C4-2B (cell line): Measurements from ENCODE around the gene KLRF1.

Source experiments
- CTCF ChIP-seq: fragments of 450-650 bp; conservative IDR thresholded peaks from 2 replicates; pipeline ENCODE4 v1.5.1; 2017; ENCODE audit warnings: mild to moderate bottlenecking
- ZFX ChIP-seq: fragments of 450-650 bp; IDR thresholded peaks from 2 replicates; pipeline ENCODE4 v1.6.1; 2017

DNA sequence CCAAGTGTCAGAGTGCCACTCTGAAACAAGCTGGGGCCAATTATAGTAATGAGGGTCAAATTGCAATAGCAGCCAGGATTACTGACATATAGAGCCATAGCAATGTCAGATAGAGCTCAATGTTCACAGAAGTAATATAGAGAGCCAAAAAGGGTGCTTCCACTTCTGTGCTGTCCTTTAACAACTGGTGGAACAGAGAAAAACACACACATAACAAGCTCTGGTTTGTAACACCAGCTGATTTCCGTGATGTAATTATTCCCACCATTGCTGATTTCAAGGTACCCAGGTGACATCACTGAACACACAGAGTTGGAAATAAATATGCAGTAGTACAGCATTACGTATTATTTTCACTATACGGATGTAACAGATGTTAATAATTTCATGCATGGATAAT lies 44.9 kb downstream of the KLRF1 start:
- no peak for TF ChIP-seq CTCF
- no peak for TF ChIP-seq ZFX
